Loucy (cell line): ENCODE data around the gene ZNF541.

Source experiments
- H2AFZ ChIP-seq: fragments of 200-600 bp; sonication (generic); 2 replicates; pipeline ENCODE4 v1.6.0; 2016; ENCODE audit warnings: antibody characterized with exemption, mild to moderate bottlenecking, low read length, moderate library complexity
- H3F3A ChIP-seq: fragments of 200-600 bp; 2 replicates; pipeline ENCODE4 v1.6.0; 2016; ENCODE audit warnings: antibody characterized with exemption, low read depth, mild to moderate bottlenecking
- H3K27me3 ChIP-seq: fragments of 200-600 bp; sonication (generic); 2 replicates; pipeline ENCODE4 v1.6.1; 2014; ENCODE audit warnings: low read length, mild to moderate bottlenecking; ENCODE audit not compliant: insufficient read depth, poor library complexity, severe bottlenecking
- H3K36me3 ChIP-seq: fragments of 200-600 bp; sonication (generic); 2 replicates; pipeline ENCODE4 v1.6.1; 2016; ENCODE audit warnings: low read length; ENCODE audit not compliant: insufficient read depth
- H3K4me1 ChIP-seq: fragments of 200-600 bp; sonication (generic); 2 replicates; pipeline ENCODE4 v1.5.1; 2014; ENCODE audit warnings: low read length, mild to moderate bottlenecking; ENCODE audit not compliant: insufficient read depth, poor library complexity, severe bottlenecking
- H3K4me2 ChIP-seq: fragments of 200-600 bp; sonication (generic); 2 replicates; pipeline ENCODE4 v1.6.0; 2014; ENCODE audit warnings: antibody characterized with exemption, low read length, low read depth, mild to moderate bottlenecking; ENCODE audit not compliant: poor library complexity, severe bottlenecking
- H3K4me3 ChIP-seq: fragments of 200-600 bp; sonication (generic); 2 replicates; pipeline ENCODE4 v1.5.1; 2014; ENCODE audit warnings: low read length, mild to moderate bottlenecking, mixed read lengths; ENCODE audit not compliant: poor library complexity, severe bottlenecking
- H3K79me2 ChIP-seq: fragments of 200-600 bp; sonication (generic); 2 replicates; pipeline ENCODE4 v1.6.1; 2014; ENCODE audit warnings: low read length; ENCODE audit not compliant: insufficient read depth
- H3K9ac ChIP-seq: fragments of 200-600 bp; sonication (generic); 2 replicates; pipeline ENCODE4 v1.6.0; 2014; ENCODE audit warnings: mild to moderate bottlenecking, low read depth, low read length, moderate library complexity; ENCODE audit not compliant: poor library complexity, severe bottlenecking
- H3K9me2 ChIP-seq: fragments of 200-600 bp; sonication (generic); replicated peaks from 2 replicates; pipeline ENCODE4 v1.6.1; 2016; ENCODE audit warnings: low read depth, low read length, mixed read lengths
- H3K9me3 ChIP-seq: fragments of 200-600 bp; sonication (generic); 2 replicates; pipeline ENCODE4 v1.6.1; 2014; ENCODE audit warnings: mild to moderate bottlenecking, antibody characterized with exemption, low read length, low read depth; ENCODE audit not compliant: insufficient read depth
- H4K20me1 ChIP-seq: fragments of 200-600 bp; sonication (generic); 2 replicates; pipeline ENCODE4 v1.6.0; 2014; ENCODE audit warnings: antibody characterized with exemption, low read length, mild to moderate bottlenecking; ENCODE audit not compliant: insufficient read depth, poor library complexity, severe bottlenecking
- CTCF ChIP-seq: fragments of 200-600 bp; sonication (generic); conservative IDR thresholded peaks from 2 replicates; pipeline ENCODE4 v1.5.1; 2014; ENCODE audit warnings: mild to moderate bottlenecking, antibody characterized with exemption, low read length
- EZH2phosphoT487 ChIP-seq: fragments of 200-600 bp; IDR thresholded peaks from 2 replicates; pipeline ENCODE4 v1.6.1; 2018; ENCODE audit warnings: antibody characterized with exemption, mild to moderate bottlenecking, moderate library complexity, borderline replicate concordance

The ZNF541 gene

GRCh38 chr19:47615714-47616113 is 42.8 kb upstream of the ZNF541 start:
- Histone ChIP-seq H3K4me1 (peaks cover 8% of the 10 kb centered on the region), H3K9me3 (no peaks in the 10 kb centered on the region), H2AFZ (no peak overlapping the region), H3K4me2 (no peak overlapping the region), H3K79me2 (peaks cover 93% of the 10 kb centered on the region), H3K4me3 (no peak overlapping the region), H3K9me2 (no peaks in the 10 kb centered on the region), H3K36me3 (no peaks in the 10 kb centered on the region), H4K20me1 (peaks cover 40% of the 10 kb centered on the region), H3K27me3 (no peaks in the 10 kb centered on the region), H3K9ac (no peak overlapping the region), H3F3A (no peaks in the 10 kb centered on the region)
- no peak for TF ChIP-seq CTCF
- TF ChIP-seq EZH2phosphoT487, result no peak

GRCh38 chr19:47615230-47615629 is 42.3 kb upstream of the ZNF541 start:
- Histone ChIP-seq H3K4me3 (no peak overlapping the region), H4K20me1 (peaks cover 45% of the 10 kb centered on the region), H3K9me3 (no peaks in the 10 kb centered on the region), H3K36me3 (no peaks in the 10 kb centered on the region), H3K9ac (no peak overlapping the region), H2AFZ (no peak overlapping the region), H3K9me2 (no peaks in the 10 kb centered on the region), H3K4me2 (no peak overlapping the region), H3F3A (no peaks in the 10 kb centered on the region), H3K4me1 (peaks cover 12% of the 10 kb centered on the region), H3K79me2 (peaks cover 93% of the 10 kb centered on the region), H3K27me3 (no peaks in the 10 kb centered on the region)
- no peak for TF ChIP-seq EZH2phosphoT487
- TF ChIP-seq CTCF, result no peak

- Histone ChIP-seq H3K79me2 (peaks cover 93% of the 10 kb centered on the region), H3K4me1 (peaks cover 12% of the 10 kb centered on the region)
These were observed 41.6 kb upstream of the ZNF541 start for GRCh38 chr19:47614559-47614958.

More at GRCh38 chr19:47614559-47614958, 41.6 kb upstream of the ZNF541 start:
- Histone ChIP-seq H3K9ac (no peak overlapping the region), H3K27me3 (no peaks in the 10 kb centered on the region), H3F3A (no peaks in the 10 kb centered on the region), H3K36me3 (no peaks in the 10 kb centered on the region), H3K4me3 (no peak overlapping the region), H3K9me3 (no peaks in the 10 kb centered on the region), H4K20me1 (peaks cover 51% of the 10 kb centered on the region), H3K4me2 (no peak overlapping the region), H3K9me2 (no peaks in the 10 kb centered on the region), H2AFZ (no peak overlapping the region)
- no peak for TF ChIP-seq CTCF
- no peak for TF ChIP-seq EZH2phosphoT487
